ENCODE data around the gene RUNX2.
"Not testable (repeated sequence)": the region's sequence is repeated elsewhere in the genome, so short reads cannot be mapped to it uniquely, and the experiment has no call there.

Gene RUNX2

GRCh38 chr6:45457141-45457540 lies 129.0 kb downstream of the RUNX2 start:
- H3K4me3 ChIP-seq (ENCODE audit: low read length), result no peak overlapping the region
- TF ChIP-seq, protein P1, sequence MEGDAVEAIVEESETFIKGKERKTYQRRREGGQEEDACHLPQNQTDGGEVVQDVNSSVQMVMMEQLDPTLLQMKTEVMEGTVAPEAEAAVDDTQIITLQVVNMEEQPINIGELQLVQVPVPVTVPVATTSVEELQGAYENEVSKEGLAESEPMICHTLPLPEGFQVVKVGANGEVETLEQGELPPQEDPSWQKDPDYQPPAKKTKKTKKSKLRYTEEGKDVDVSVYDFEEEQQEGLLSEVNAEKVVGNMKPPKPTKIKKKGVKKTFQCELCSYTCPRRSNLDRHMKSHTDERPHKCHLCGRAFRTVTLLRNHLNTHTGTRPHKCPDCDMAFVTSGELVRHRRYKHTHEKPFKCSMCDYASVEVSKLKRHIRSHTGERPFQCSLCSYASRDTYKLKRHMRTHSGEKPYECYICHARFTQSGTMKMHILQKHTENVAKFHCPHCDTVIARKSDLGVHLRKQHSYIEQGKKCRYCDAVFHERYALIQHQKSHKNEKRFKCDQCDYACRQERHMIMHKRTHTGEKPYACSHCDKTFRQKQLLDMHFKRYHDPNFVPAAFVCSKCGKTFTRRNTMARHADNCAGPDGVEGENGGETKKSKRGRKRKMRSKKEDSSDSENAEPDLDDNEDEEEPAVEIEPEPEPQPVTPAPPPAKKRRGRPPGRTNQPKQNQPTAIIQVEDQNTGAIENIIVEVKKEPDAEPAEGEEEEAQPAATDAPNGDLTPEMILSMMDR (conservative IDR thresholded peaks at IDR 0.05; ENCODE audit: low read length), result no peak
- no peak for DNase-seq (ENCODE audit: low read depth)

DNA sequence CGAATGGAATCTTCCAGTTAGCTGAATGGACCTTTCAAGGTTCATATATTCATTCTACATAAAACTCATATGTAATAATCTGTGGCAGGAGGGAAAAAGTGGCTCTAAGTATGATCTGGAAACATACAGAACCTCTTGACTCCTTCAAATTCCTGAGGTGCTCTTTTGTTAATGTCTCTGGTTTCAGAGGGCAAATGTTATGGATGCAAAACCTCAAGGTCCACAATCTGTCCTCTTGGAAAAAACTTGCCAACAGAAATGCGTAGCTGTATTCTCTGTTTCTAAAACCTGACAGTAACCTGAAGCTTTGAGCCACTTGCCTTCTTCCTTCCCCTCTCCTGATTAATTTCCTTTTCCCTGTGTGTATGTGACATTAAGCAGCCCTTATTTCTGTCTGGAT lies 130.5 kb downstream of the RUNX2 start:
- no peak overlapping the region for H3K4me3 ChIP-seq (ENCODE audit: low read length)
- no peak for DNase-seq (ENCODE audit: low read depth)
- TF ChIP-seq, protein P1 (conservative IDR thresholded peaks at IDR 0.05; ENCODE audit: low read length), result no peak

GRCh38 chr6:45460166-45460565 lies 132.0 kb downstream of the RUNX2 start:
- TF ChIP-seq, protein P1 (conservative IDR thresholded peaks at IDR 0.05; ENCODE audit: low read length), result no peak
- H3K4me3 ChIP-seq (ENCODE audit: low read length), result no peak overlapping the region
- no peak for DNase-seq (ENCODE audit: low read depth)

- TF ChIP-seq, protein P1 (conservative IDR thresholded peaks at IDR 0.05; ENCODE audit: low read length), result no peak
- H3K4me3 ChIP-seq (ENCODE audit: low read length), result no peak overlapping the region
- no peak for DNase-seq (ENCODE audit: low read depth)
Observed at GRCh38 chr6:45461486-45461885, 133.4 kb downstream of the RUNX2 start.

- DNase-seq (ENCODE audit: low read depth), result no peak
- no peak overlapping the region for H3K4me3 ChIP-seq (ENCODE audit: low read length)
- TF ChIP-seq, protein P1 (conservative IDR thresholded peaks at IDR 0.05; ENCODE audit: low read length), result no peak
Observed at GRCh38 chr6:45462190-45463134, 134.3 kb downstream of the RUNX2 start.

DNA sequence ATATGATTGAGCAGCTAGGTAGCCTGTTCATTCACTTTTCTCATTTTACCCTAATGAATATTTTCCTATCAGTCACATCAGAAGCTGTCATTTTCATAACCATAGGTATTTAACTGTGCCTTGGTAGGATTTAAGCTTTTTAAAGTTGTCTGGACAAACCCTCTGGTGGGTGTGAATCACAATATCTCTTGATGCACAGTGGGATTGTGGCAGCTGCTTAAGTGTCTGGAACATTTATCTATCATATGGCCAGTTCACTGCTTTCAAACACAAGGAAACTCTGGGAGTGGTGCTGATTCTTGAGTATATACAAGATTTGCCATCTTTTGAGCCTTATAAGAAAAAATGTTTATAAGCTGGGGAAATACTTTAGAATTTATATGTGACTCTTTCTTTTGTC lies 136.6 kb downstream of the RUNX2 start:
- DNase-seq (ENCODE audit: low read depth), result no peak
- no peak overlapping the region for H3K4me3 ChIP-seq (ENCODE audit: low read length)
- TF ChIP-seq, protein P1 (conservative IDR thresholded peaks at IDR 0.05; ENCODE audit: low read length), result no peak

GRCh38 chr6:45466686-45467085 lies 138.6 kb downstream of the RUNX2 start:
- TF ChIP-seq, protein P1 (conservative IDR thresholded peaks at IDR 0.05; ENCODE audit: low read length), result no peak
- H3K4me3 ChIP-seq (ENCODE audit: low read length), result no peak overlapping the region
- no peak for DNase-seq (ENCODE audit: low read depth)

DNA sequence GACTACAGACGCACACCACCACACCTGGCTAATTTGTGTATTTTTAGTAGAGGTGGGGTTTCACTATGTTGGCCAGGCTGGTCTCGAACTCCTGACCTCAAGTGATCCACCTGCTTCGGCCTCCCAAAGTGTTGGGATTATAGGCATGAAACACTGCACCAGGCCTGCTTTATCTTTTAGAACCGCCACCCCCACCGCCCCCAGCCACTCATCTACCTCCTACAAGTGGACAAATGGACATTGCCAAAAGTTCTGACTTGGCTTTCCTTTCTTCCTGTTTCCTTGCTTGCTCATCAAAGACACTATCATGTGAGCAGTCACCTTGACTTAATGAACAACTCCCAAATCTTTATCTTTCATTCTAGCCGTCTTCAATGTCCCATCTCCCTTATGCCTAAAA lies 139.3 kb downstream of the RUNX2 start:
- not testable (repeated sequence) for DNase-seq (ENCODE audit: low read depth); H3K4me3 ChIP-seq (ENCODE audit: low read length)

Measured in AG10803 (cell line).